Stimulated activated CD8-positive, alpha-beta memory T cell treated with anti-CD3 and anti-CD28 coated beads, Interleukin-15, amount 100 ng/mL, for 1 hour (primary cell): ENCODE data around the gene IKBKE.
A peak's percentile ranks its signal among the peaks of the same experiment; 100 is the strongest.

Experiments
- DNase-seq: peaks from one replicate; pipeline ENCODE4 v3.0.0-alpha.2; 2020; ENCODE audit warnings: low read depth

IKBKE gene

DNA sequence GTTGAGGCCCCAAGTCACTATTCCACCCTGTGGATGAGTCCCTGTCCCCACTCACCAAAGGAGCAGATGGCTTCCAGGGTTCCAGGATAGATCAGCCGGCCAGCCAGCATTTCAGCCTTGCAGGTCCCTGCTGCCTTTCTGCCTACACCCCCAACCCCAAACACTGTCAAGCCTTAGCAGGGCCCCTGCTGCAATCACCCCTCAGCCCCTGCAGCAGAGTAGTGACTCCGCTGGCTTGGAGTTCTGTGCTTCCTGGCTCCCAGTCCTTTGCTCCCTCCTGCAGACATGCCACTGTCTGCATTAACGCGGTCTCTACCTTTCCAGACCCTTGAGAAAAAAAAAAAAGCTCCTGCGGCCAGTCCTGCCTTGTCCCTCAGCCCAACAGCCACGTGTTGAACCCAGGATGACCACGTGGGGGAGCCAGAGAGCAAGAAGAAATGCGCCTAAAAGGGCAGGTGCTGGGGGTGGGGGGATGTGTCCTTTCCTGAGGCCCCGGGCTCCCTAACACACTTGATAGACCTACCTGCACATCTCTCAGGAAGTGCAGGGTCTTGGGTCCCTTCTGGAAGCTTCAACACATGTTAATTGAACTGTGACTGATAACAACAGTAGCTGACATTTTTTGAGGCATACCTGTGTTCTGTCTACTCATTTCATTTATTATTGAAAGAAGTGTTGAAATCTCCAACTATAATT lies 74.4 kb downstream of the IKBKE start:
- peak; percentile 82 for DNase-seq

DNA sequence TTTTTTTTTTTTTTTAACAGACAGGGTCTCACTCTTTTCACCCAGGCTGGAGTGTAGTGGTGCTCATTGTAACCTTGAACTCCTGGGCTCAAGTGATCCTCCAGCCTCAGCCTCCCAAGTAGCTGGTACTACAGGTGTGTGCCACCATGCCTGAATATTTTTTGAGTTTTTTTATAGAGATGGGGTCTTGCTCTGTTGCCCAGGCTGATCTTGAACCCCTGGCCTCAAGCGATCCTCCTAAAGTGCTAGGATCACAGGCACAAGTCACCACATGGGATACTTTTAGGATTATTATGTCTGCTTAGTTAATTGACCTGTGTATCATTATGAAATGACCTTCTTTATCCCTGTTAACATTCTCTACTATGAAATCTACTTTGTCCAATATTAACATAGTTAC lies 75.1 kb downstream of the IKBKE start:
- DNase-seq, result no peak
